Left colon (tissue), 2 donors: Measurements from ENCODE around the gene TMEM243. TPM values are rescaled to one million over a fixed set of nuclear protein-coding genes. Genes with fewer than 3 reads are reported as not detected.
"Not testable (repeated sequence)": the region's sequence is repeated elsewhere in the genome, so short reads cannot be mapped to it uniquely, and the experiment has no call there.

Source experiments
- ATAC-seq: fragments of 200-7000 bp; cut with Tn5 transposase; one replicate; pipeline ENCODE4 v1.9.1; 2020; ENCODE audit warnings: mild to moderate bottlenecking, moderate library complexity
- DNase-seq, 2 donors: peaks; one replicate each; pipeline ENCODE4 v3.0.0-alpha.2; 2020
- intact Hi-C, 2 donors: fragments of 100-400 bp; cut with DNase I in 1 of 2; cut with micrococcal nuclease in 1 of 2; formaldehyde crosslinking; loops; one replicate each; pipeline versions ENCODE4 v1.11.2 to v1.14.0; 2022; cut with DNase I, micrococcal nuclease
- total RNA-seq, 2 donors: library from RNA; stranded (reverse); fragmentation: NEBNext Ultra II Directional; extraction: Animal tissue kit (Norgen Biotek cat#: 25700); gene quantifications; one replicate each; pipeline ENCODE4 v1.2.1, GENCODE V29; 2021
- donor health status: DM: no; HTN: no; CAD: no.
- donor health status: DM: yes; HTN: yes; CAD: no.

Gene TMEM243
- total RNA-seq, 2 donors from 2014 or later = 14.9 to 17.2 TPM

DNA sequence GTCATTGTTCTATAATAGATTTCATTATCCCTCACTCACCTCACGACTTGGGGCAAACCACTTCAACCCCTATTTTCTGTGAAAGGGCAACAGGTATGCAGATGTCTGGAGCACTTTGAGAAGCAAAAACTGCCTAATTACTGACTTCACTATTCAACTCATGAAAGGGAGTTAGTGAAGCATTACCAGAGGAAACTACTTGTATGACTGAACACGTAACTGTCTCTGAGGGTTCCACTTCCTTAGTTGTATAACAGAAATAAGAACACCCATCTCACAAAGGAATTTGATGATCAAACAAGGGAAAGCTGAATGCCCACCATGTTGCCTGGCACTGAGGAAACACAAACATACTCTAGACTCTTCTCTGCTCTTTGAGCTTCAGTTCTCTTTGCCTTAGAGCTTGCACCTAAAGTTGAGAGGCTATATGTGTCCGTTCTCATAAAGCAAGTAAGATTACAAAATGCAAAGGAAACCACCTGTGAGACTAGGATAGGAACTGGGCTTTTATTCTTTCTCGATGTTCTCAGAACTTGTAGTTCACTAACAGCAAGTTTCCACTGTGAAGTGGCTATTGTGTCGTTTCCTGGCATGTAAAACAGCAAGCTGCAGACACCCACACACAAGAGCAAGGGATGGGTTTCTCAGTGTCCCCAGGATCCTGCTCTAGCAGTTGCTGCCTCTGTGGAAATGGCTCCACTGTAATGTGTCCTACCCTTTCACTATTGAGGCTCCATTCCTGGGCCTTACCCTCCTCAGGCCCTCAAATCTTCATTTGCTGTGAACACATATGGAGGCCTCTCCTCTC, 2.6 kb downstream of the TMEM243 start:
- intact Hi-C loops = loop anchor here in 1 of 2 donors (5.0 kb wide), 1 partner anchor 65 kb away; the partner anchor contains the start of gene DMTF1
- ATAC-seq (no peak), DNase-seq (no peak)

- no peak for DNase-seq
- ATAC-seq = no peak
- intact Hi-C loops = loop anchor here in 1 of 2 donors (5.0 kb wide), 1 partner anchor 63 kb away; the partner anchor contains the start of gene DMTF1
These were observed 4.5 kb downstream of the TMEM243 start for GRCh38 chr7:87215046-87215445.

DNA sequence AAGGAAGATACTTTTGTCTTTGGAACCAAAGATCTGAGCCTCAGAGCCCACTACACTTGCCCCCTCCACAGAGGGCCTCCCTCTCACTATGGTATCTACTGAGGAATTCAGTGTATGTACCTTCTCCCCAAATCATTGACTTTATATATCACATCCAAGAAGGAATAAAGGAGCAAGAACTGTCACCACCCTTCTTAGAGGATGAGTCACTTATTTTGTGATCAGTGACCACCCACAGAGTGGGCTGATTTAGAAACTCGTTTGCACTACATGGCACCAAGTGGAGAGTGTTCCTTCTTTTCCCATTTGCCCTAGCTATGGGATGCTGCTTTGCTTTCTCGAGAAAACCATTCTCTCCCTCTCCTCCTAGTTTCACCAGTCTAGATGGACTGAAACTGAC, 5.7 kb downstream of the TMEM243 start:
- no peak for DNase-seq
- intact Hi-C loops = no loop called here
- no peak for ATAC-seq

DNA sequence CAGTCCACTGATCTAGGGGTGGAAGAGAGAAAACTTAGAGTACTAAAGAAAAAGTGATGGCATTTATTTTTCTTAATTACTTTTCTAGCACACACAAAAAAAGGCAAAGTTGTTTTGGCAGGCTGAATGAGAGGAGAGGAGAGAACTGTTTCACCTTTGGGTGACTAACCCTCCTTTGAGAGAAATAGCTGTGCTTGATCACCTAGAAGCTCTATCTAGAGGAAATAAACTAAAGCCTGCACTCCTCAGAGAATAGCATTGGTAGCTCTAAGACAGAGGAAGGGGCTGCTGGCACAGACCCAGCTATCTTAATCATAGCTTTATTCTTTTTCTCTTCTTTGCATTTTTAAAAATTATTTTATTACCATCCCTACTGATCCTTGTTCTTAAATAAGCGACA, 6.3 kb downstream of the TMEM243 start:
- DNase-seq (no peak), ATAC-seq (no peak)
- intact Hi-C loops = no loop called here

DNA sequence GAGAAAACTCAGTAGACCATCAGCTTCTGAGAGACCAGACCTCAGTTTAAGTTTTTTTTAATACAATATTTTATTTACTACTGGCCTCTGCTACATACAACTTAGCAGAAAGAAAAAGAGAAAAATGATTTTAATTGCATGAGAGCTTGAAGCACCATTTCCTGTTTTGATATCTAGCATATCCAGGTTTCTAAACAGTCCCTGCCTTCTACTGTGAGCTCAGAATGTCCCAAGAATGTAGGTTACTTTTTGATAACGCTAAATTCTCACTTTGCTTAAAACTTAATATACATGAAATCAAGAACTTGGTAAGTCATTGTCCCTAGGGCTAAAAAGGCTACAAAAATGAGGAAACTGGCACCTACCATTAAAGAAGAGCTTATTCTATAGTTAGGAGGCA, 7.0 kb downstream of the TMEM243 start:
- no peak for ATAC-seq
- no peak for DNase-seq
- intact Hi-C loops = no loop called here

GRCh38 chr7:87210506-87210905, 9.0 kb downstream of the TMEM243 start:
- no peak for DNase-seq
- no peak for ATAC-seq
- intact Hi-C loops = no loop called here

DNA sequence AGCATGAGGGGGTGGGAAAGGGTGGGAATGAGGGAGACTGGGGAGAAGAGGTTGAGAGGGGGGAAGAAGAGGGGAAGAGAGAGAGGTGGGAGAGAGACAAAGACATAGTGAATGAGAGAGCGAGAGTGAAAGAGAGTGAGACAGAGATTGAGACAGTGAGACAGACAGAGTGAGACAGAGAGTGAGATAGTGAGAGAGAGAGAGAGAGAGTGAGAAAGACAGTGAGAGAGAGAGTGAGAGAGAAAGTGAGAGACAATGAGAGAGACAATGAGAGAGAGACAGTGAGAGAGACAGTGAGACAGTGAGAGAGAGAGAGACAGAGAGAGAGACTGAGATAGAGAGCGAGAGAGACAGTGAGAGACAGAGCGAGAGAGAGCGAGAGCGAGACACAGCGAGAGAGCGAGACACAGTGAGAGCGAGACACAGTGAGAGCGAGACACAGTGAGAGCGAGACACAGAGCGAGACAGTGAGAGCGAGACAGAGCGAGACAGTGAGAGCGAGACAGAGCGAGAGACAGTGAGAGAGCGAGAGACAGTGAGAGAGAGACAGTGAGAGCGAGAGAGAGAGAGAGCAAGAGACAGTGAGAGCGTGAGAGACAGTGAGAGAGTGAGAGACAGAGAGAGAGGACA, 10.1 kb downstream of the TMEM243 start:
- DNase-seq (no peak), ATAC-seq (no peak)
- intact Hi-C loops = no loop called here

DNA sequence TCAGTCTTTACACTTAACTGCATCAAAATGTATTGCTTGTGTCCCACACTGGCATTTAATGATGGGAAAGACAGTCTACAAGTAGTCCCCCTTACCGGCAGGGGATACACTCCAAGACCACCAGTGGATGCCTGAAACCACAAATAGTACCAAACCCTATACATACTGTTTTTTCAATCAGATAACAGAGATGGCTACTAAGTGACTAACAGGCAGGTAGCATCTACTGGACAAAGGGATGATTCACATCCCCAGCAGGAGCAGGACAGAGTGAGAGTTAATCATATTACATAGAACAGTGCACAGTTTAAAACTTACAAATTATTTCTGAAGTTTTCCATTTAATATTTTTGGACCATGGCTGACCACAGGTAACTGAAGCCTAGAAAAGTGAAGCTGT, 13.2 kb downstream of the TMEM243 start:
- ATAC-seq = no peak
- no peak for DNase-seq
- intact Hi-C loops = no loop called here

DNA sequence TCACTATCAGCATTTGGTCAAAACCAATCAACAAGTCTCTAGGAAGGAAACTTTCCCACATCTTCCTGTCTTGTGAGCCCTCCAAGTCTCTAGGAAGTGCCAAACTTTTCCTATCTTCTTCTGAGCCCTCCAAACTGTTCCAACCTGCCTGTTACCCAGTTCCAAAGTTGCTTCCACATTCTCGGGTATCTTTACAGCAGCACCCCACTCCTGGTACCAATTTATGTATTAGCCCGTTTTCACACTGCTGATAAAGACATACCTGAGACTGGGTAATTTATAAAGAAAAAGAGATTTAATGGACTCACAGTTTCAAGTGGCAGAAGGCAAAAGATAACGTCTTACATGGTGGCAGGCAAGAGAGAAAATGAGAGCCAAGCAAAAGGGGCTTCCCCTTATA, 13.8 kb downstream of the TMEM243 start:
- ATAC-seq, DNase-seq, intact Hi-C loops: not testable (repeated sequence)

GRCh38 chr7:87204933-87205332, 14.6 kb downstream of the TMEM243 start:
- intact Hi-C loops = no loop called here
- DNase-seq (no peak), ATAC-seq (no peak)

GRCh38 chr7:87203929-87204328, 15.6 kb downstream of the TMEM243 start:
- intact Hi-C loops, ATAC-seq, DNase-seq: not testable (repeated sequence)

DNA sequence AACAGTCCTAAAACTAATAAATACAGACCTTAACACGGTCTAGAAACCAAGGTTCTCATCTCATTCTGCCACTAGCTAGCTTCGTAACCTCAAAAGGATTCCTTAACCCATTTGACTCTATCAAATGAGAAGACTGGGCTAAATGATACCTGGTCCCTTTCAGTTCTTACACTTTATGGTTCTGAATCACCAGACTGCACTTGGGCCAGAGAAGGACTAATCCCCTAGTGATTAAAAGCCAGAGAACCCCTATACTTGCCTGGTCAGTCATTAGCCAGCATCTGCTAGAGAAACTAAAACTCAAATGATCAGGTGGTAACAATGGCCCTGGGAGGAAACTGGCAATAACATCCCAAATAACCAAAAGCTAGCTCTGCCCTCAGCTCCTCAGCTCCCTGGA, 16.8 kb downstream of the TMEM243 start:
- intact Hi-C loops = no loop called here
- no peak for ATAC-seq
- no peak for DNase-seq

DNA sequence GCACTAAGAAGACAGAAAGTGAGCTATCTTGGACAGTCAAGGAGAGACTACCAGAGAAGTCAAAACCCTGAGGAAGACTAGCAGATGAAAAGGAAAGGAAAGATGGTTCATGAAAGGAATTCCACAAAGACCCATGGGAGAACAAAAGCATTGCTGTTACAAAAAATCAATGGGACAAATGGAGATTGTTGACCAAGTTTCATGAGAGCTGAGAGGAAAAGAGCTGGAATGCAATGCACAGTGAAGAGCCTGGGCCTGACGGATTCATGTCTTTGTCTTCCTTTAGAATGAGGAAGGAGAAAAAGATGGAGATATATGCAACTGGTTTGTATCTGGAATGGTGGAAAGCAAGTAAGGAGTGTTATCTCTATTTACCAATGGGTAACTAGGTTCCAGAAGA, 17.3 kb downstream of the TMEM243 start:
- intact Hi-C loops = no loop called here
- no peak for DNase-seq
- ATAC-seq = no peak

DNA sequence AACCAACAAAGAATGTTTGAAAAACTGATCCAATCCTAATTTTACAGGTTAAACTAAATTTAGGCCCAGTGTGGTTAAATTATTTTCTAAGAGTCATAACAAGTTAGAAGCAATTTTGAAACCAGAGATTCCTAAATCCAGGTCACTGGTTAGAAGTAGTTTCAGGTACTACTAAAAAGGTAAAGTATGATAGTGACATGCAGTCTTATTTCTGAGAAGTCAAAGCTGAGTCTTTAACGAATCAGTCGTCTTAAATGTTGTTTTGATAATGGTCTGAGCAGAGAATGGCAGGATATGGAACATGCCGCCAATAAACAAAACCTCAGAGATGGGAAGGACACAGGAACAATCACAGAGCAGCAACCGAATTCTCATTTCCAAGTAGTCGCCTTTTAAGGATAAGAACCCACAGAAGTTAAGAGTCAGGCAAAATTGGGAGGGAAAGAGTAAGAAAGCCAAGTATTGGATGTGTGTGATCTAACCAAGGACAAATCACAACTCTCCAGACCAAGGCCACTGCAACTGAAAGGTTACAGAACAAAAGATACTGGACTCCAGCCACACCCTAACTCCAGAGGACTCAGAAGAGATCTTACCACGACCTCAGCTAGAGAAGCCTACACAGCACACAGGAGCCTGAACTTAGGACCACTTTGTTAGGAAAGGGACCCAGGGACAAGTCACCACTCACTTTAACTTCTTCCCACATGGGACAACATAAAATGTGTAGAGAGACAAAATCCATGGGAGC, 19.7 kb downstream of the TMEM243 start:
- intact Hi-C loops = no loop called here
- ATAC-seq (no peak), DNase-seq (no peak)

DNA sequence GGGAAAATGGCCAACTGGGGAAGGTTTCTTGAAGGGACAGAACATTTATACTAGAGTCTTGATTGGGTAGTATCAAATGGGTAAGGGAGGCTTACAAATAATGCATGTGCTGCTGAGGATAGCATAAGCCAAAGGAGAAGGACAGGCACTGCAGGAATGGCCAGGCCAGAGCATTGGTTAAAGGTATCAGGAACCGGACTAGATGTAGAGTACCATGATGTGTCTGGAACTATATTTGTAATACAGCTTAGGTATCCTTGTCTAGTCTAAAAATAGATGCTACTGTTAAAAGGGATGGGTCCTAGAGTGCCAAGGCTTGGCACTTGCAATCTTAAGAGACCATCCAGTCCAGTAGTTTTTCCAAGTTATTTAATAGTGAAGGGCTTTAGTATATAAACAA, 20.3 kb downstream of the TMEM243 start:
- DNase-seq (no peak), ATAC-seq (no peak)
- intact Hi-C loops = no loop called here

DNA sequence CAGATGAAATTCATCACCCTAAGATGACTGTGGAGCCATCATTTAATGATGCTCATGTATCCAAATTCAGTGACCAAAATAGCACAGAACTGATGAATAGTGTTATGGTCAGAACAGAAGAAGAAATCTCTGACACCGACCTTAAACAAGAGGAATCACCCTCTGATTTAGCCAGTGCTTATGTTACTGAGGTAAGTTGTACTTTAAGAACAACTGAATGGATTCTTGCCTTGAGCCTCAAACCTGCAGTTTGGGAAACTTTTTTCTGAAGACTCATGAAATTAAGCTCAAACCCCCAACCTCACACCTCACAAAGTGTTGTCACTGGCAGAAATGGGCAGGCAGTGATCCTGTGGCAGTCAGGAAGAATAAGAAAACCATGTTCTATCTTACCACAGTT, 25.6 kb downstream of the TMEM243 start:
- no peak for ATAC-seq
- intact Hi-C loops = no loop called here
- DNase-seq = no peak

DNA sequence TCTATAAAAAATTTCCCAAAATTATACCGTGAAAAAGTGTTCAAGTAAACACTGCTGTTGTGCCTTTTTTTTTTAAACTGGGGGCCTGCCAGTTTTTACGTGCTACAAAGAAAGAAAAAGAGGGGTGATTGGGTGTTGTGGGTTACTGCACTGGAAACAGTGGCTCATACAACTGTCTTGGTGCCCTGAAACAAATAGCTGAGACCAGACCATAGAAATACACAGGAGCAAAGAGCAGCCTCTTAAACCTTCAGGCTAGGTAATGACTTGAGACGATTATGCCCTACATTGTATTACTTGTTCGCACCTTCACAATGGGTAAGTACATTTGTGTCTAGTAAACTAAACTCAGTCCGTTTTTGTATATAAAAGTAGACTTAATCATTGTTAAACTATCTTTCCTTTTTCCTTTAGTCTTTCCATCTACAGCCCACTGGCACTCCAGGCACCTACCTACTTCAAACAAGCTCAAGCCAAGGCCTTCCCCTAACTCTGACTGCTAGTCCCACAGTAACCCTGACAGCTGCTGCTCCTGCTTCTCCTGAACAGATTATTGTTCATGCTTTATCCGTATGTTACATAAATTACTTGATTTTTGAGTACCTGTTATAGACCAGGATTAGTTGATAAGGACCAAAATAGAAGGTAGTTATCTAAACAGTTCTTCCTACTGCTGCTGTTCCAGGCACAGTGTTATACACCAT, 26.6 kb downstream of the TMEM243 start:
- no peak for DNase-seq
- intact Hi-C loops = no loop called here
- ATAC-seq = no peak

- no peak for ATAC-seq
- intact Hi-C loops = no loop called here
- no peak for DNase-seq
These were observed 28.7 kb downstream of the TMEM243 start for GRCh38 chr7:87190783-87191182.

DNA sequence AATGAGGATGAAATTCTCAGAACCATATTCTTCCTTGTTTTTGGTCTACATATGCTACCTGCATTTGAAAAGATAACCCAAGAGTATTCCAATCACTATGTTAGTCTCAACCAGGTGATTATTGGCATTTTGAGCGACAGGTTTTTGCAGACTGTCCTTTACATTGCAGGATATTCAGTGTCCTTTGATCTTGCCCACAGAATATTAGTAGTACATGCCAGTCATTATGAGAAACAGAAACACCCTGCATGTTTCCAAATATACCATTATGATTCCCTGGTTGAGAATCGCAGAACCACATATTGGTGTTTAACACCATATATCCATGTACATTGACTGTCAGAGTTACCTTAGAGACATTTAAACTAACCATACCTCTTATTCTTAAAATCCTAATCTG, 30.6 kb downstream of the TMEM243 start:
- intact Hi-C loops = no loop called here
- ATAC-seq (no peak), DNase-seq (no peak)
